WERI-Rb-1 (cell line): Measurements from ENCODE around the gene MRPL51.
A peak's percentile ranks its signal among the peaks of the same experiment; 100 is the strongest.

Source experiments
- DNase-seq: peaks from one replicate; pipeline ENCODE4 v3.0.0-alpha.2; 2020
- H3K27ac ChIP-seq: fragments of 250-450 bp; sonication (Bioruptor Pico); 2 replicates; pipeline ENCODE4 v1.5.1; 2020; ENCODE audit warnings: mild to moderate bottlenecking, moderate library complexity
- H3K27me3 ChIP-seq: fragments of 250-450 bp; sonication (Bioruptor Pico); 2 replicates; pipeline ENCODE4 v1.5.1; 2021; ENCODE audit warnings: mild to moderate bottlenecking, low read depth, moderate library complexity; ENCODE audit not compliant: insufficient read depth, severe bottlenecking
- H3K36me3 ChIP-seq: fragments of 250-450 bp; sonication (Bioruptor Pico); 2 replicates; pipeline ENCODE4 v1.5.1; 2020; ENCODE audit warnings: mild to moderate bottlenecking, moderate library complexity
- H3K4me3 ChIP-seq: 2 replicates; pipeline ENCODE4 v1.5.1; 2011; ENCODE audit warnings: low read depth, mild to moderate bottlenecking, control low read depth, low read length
- H3K9me3 ChIP-seq: fragments of 250-450 bp; sonication (Bioruptor Pico); 2 replicates; pipeline ENCODE4 v1.5.1; 2021; ENCODE audit warnings: mild to moderate bottlenecking, moderate library complexity; ENCODE audit not compliant: severe bottlenecking
- TF ChIP-seq, protein P1 (sequence below): IDR thresholded peaks from 2 replicates; pipeline ENCODE4 v1.5.1; 2011; ENCODE audit warnings: low read depth, mild to moderate bottlenecking, control low read depth, inconsistent platforms, low read length

Gene MRPL51

DNA sequence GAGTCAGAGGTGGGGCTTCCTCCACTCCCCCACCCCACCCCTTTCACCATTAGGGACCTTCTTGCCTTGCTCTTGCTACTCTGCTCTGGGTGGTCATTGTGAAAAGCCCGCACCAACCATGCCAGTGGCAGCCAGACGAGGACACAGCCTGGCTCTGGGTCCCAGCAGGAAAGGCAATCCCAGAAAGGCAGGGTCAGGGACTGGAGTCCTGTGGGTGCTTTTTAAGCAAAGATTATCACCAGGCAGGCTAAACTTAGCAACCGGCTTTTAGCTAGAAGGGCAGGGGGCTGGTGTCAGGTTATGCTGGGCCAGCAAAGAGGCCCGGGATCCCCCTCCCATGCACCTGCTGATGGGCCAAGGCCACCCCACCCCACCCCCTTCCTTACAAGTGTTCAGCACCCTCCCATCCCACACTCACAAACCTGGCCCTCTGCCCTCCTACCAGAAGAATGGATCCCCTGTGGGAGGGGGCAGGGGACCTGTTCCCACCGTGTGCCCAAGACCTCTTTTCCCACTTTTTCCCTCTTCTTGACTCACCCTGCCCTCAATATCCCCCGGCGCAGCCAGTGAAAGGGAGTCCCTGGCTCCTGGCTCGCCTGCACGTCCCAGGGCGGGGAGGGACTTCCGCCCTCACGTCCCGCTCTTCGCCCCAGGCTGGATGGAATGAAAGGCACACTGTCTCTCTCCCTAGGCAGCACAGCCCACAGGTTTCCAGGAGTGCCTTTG is 40.0 kb upstream of the MRPL51 start:
- H3K27ac ChIP-seq: peak overlapping the region; percentile 100
- H3K4me3 ChIP-seq: peak overlapping the region; percentile 81
- H3K27me3 ChIP-seq: no peaks in the 10 kb centered on the region
- peak; percentile 75 for DNase-seq
- peaks cover 78% of the 10 kb centered on the region for H3K36me3 ChIP-seq
- TF ChIP-seq, protein P1, sequence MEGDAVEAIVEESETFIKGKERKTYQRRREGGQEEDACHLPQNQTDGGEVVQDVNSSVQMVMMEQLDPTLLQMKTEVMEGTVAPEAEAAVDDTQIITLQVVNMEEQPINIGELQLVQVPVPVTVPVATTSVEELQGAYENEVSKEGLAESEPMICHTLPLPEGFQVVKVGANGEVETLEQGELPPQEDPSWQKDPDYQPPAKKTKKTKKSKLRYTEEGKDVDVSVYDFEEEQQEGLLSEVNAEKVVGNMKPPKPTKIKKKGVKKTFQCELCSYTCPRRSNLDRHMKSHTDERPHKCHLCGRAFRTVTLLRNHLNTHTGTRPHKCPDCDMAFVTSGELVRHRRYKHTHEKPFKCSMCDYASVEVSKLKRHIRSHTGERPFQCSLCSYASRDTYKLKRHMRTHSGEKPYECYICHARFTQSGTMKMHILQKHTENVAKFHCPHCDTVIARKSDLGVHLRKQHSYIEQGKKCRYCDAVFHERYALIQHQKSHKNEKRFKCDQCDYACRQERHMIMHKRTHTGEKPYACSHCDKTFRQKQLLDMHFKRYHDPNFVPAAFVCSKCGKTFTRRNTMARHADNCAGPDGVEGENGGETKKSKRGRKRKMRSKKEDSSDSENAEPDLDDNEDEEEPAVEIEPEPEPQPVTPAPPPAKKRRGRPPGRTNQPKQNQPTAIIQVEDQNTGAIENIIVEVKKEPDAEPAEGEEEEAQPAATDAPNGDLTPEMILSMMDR: no peak
- no peaks in the 10 kb centered on the region for H3K9me3 ChIP-seq

DNA sequence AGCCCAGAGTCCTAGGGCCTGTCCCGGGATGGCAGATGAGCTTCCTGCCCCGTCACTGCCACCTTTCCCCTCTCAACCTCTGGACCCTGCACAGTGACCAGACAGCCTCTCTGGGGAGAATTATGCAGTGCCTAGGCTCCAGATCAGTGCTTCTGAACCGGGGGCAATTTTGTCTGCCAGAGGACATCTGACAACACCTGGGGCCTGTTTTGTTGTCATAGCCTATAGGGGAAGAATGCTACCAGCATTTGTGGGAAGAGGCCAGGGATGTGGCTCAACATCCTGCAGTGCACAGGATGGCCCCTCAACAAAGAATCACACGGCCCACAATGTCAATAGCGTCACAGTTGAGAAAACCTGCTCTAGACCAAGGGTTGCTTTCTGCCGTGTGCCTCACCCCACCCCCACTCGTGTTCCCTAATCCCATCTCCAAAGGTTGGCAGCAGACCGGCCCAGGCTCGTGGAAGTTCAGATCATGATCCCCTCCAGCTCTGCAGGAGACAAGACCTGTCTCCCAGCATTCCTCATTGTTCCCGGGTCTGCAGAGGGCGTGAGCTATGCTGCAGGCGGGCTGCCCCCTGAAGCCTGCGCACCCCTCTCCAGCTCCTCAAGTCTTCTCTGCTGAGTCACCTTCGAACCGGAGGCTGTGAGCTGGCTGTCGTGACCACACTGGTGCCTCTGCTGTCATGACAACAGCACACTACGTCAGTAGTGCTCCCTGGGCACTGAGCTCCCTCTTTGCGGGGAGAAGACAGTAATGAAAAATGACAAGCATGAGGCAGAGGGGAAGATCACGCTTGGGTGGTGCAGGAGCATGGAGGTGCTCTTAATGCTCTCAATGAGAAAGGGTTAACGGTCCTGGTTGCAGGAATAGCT is 39.2 kb upstream of the MRPL51 start:
- Histone ChIP-seq H3K9me3 (no peaks in the 10 kb centered on the region), H3K27ac (peak overlapping the region; percentile 100), H3K27me3 (no peaks in the 10 kb centered on the region), H3K4me3 (peak overlapping the region; percentile 81), H3K36me3 (peaks cover 78% of the 10 kb centered on the region)
- peak; percentile 71 for DNase-seq
- TF ChIP-seq, protein P1: no peak

DNA sequence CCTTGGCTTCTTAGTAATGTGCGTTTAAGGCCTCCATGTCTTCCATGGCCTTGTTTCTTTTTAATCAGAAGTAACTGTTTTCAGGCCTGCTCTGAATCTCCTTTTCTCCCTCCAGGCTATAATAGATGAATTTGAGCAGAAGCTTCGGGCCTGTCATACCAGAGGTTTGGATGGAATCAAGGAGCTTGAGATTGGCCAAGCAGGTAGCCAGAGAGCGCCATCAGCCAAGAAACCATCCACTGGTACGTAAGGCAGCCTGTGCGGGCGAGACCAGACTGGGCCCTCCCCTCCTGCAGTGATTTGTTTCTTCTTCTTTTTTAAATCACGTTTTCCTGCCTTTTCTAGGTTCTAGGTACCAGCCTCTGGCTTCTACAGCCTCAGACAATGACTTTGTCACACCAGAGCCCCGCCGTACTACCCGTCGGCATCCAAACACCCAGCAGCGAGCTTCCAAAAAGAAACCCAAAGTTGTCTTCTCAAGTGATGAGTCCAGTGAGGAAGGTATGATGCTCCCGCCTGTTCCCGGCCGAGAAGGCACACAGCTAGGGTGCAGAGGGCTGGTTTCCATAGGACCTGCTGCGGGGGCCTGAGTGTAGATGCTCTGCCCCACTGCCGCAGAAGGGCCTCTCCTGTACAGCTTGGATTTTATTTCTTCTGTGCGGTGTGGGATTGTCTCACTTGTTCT is 37.7 kb upstream of the MRPL51 start:
- Histone ChIP-seq H3K27ac (0 out of 2 replicates have a peak overlapping the region, but pooled peaks have one; percentile 100), H3K27me3 (no peaks in the 10 kb centered on the region), H3K36me3 (peaks cover 78% of the 10 kb centered on the region), H3K9me3 (no peaks in the 10 kb centered on the region), H3K4me3 (no peak overlapping the region)
- TF ChIP-seq, protein P1: no peak
- DNase-seq: no peak

DNA sequence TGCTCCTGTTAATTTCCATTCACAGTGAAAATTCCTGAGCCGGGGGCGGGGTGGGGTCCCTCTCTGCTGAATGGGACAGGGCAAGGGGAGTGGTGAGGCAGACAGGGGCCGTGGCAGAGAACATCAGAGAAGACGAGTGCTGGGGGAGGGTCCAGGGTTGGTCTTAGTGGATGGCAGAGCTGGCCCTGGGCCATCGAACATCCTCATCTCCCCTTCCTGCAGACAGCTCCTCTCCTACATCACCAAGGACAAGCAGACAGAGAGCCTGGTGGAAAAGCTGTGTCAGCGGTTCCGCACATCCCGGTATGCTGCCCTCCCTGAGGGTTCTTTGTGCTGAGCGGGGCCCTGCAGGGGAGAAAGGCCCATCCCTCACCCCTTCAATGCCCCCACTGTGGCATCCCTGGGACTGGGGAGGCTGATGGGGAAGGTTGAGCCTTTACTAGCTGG is 36.3 kb upstream of the MRPL51 start:
- TF ChIP-seq, protein P1: no peak
- peaks cover 77% of the 10 kb centered on the region for H3K36me3 ChIP-seq
- H3K27me3 ChIP-seq: no peaks in the 10 kb centered on the region
- DNase-seq: no peak
- H3K9me3 ChIP-seq: no peaks in the 10 kb centered on the region
- no peak overlapping the region for H3K4me3 ChIP-seq
- H3K27ac ChIP-seq: no peak overlapping the region

DNA sequence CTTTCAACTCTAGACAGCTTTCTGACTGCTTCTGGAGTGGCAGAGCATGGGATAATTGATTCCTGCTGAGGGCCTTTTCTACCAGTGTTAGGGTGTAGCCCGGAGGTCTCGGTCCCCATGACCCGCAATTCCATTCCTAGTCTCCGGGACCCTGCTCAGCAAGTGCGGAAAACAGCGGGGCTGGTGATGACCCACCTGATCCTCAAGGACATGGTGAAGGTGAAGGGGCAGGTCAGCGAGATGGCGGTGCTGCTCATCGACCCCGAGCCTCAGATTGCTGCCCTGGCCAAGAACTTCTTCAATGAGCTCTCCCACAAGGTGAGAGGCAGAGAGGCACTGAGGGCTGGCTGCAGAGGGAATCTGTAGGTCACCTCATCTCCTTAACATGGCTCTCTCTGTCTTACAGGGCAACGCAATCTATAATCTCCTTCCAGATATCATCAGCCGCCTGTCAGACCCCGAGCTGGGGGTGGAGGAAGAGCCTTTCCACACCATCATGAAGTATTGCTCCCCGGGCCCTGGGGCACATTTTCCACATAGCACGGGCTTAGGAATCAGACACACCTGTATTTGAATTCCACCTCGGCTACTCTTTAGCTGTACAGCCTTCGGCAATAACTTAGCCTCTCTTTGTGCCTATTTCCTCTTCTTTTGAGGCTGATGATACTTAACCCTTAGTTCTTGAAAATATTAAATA is 35.6 kb upstream of the MRPL51 start:
- H3K27ac ChIP-seq: no peak overlapping the region
- no peaks in the 10 kb centered on the region for H3K27me3 ChIP-seq
- DNase-seq: no peak
- H3K4me3 ChIP-seq: no peak overlapping the region
- no peaks in the 10 kb centered on the region for H3K9me3 ChIP-seq
- H3K36me3 ChIP-seq: peaks cover 83% of the 10 kb centered on the region
- TF ChIP-seq, protein P1: no peak
